ENCODE data around the gene LMNB1.
"Not testable (repeated sequence)": the region's sequence is repeated elsewhere in the genome, so short reads cannot be mapped to it uniquely, and the experiment has no call there.

Gene LMNB1

GRCh38 chr5:126776499-126777256, at the start of gene LMNB1:
LMNB1 (plus strand) TSS chr5:126777136; CDS start chr5:126777509, 373 bp downstream.
- no peaks in the 10 kb centered on the region for H3K9me3 Mint-ChIP-seq
- H3K27ac Mint-ChIP-seq, result peak within 1 kb of the TSS; percentile 97
- peak within 1 kb of the TSS; percentile 93 for H3K4me3 Mint-ChIP-seq
- H3K27me3 Mint-ChIP-seq (ENCODE audit: low read depth), result no peaks in the 10 kb centered on the region
- peaks cover 24% of the 10 kb centered on the region for H3K4me1 Mint-ChIP-seq (ENCODE audit: low read depth)
- H3K36me3 Mint-ChIP-seq (ENCODE audit: low read depth), result peaks cover 11% of the 10 kb centered on the region

GRCh38 chr5:126732716-126733115, 44.2 kb upstream of the LMNB1 start:
- H3K4me1 Mint-ChIP-seq (ENCODE audit: low read depth), result peaks cover 17% of the 10 kb centered on the region
- H3K36me3 Mint-ChIP-seq (ENCODE audit: low read depth), result no peaks in the 10 kb centered on the region
- no peaks in the 10 kb centered on the region for H3K9me3 Mint-ChIP-seq
- no peak overlapping the region for H3K27ac Mint-ChIP-seq
- H3K27me3 Mint-ChIP-seq (ENCODE audit: low read depth), result peaks cover 1% of the 10 kb centered on the region
- H3K4me3 Mint-ChIP-seq, result no peak overlapping the region

GRCh38 chr5:126734573-126734972, 42.4 kb upstream of the LMNB1 start:
- not testable (repeated sequence) for H3K27ac Mint-ChIP-seq; H3K4me3 Mint-ChIP-seq; H3K36me3 Mint-ChIP-seq (ENCODE audit: low read depth); H3K9me3 Mint-ChIP-seq; H3K27me3 Mint-ChIP-seq (ENCODE audit: low read depth)
- peaks cover 17% of the 10 kb centered on the region for H3K4me1 Mint-ChIP-seq (ENCODE audit: low read depth)

GRCh38 chr5:126736141-126736540, 40.8 kb upstream of the LMNB1 start:
- peaks cover 9% of the 10 kb centered on the region for H3K4me1 Mint-ChIP-seq (ENCODE audit: low read depth)
- peaks cover 4% of the 10 kb centered on the region for H3K27me3 Mint-ChIP-seq (ENCODE audit: low read depth)
- no peak overlapping the region for H3K4me3 Mint-ChIP-seq
- H3K9me3 Mint-ChIP-seq, result no peaks in the 10 kb centered on the region
- H3K36me3 Mint-ChIP-seq (ENCODE audit: low read depth), result no peaks in the 10 kb centered on the region
- H3K27ac Mint-ChIP-seq, result no peak overlapping the region

- no peak overlapping the region for H3K4me3 Mint-ChIP-seq
- H3K9me3 Mint-ChIP-seq, result no peaks in the 10 kb centered on the region
- H3K27me3 Mint-ChIP-seq (ENCODE audit: low read depth), result peaks cover 4% of the 10 kb centered on the region
- peaks cover 5% of the 10 kb centered on the region for H3K4me1 Mint-ChIP-seq (ENCODE audit: low read depth)
- no peaks in the 10 kb centered on the region for H3K36me3 Mint-ChIP-seq (ENCODE audit: low read depth)
- no peak overlapping the region for H3K27ac Mint-ChIP-seq
Observed at GRCh38 chr5:126741361-126741760, 35.6 kb upstream of the LMNB1 start.

- Mint-ChIP-seq H3K4me1 (ENCODE audit: low read depth) (peaks cover 7% of the 10 kb centered on the region), H3K9me3 (no peaks in the 10 kb centered on the region), H3K27me3 (ENCODE audit: low read depth) (peaks cover 4% of the 10 kb centered on the region), H3K4me3 (no peak overlapping the region), H3K36me3 (ENCODE audit: low read depth) (no peaks in the 10 kb centered on the region), H3K27ac (no peak overlapping the region)
Observed at GRCh38 chr5:126742425-126742824, 34.5 kb upstream of the LMNB1 start.

GRCh38 chr5:126744836-126745235, 32.1 kb upstream of the LMNB1 start:
- no peaks in the 10 kb centered on the region for H3K9me3 Mint-ChIP-seq

GRCh38 chr5:126745259-126745992, 31.5 kb upstream of the LMNB1 start:
- peaks cover 21% of the 10 kb centered on the region for H3K4me1 Mint-ChIP-seq (ENCODE audit: low read depth)
- no peaks in the 10 kb centered on the region for H3K36me3 Mint-ChIP-seq (ENCODE audit: low read depth)
- no peaks in the 10 kb centered on the region for H3K27me3 Mint-ChIP-seq (ENCODE audit: low read depth)
- H3K27ac Mint-ChIP-seq, result peak overlapping the region; percentile 31
- H3K9me3 Mint-ChIP-seq, result no peaks in the 10 kb centered on the region
- no peak overlapping the region for H3K4me3 Mint-ChIP-seq

More at GRCh38 chr5:126744836-126745235, 32.1 kb upstream of the LMNB1 start:
- no peaks in the 10 kb centered on the region for H3K27me3 Mint-ChIP-seq (ENCODE audit: low read depth)
- H3K4me3 Mint-ChIP-seq, result no peak overlapping the region
- peaks cover 20% of the 10 kb centered on the region for H3K4me1 Mint-ChIP-seq (ENCODE audit: low read depth)
- H3K27ac Mint-ChIP-seq, result peak overlapping the region; percentile 31
- H3K36me3 Mint-ChIP-seq (ENCODE audit: low read depth), result no peaks in the 10 kb centered on the region

- Mint-ChIP-seq H3K36me3 (ENCODE audit: low read depth) (no peaks in the 10 kb centered on the region), H3K27me3 (ENCODE audit: low read depth) (no peaks in the 10 kb centered on the region), H3K4me1 (ENCODE audit: low read depth) (peaks cover 21% of the 10 kb centered on the region), H3K4me3 (no peak overlapping the region), H3K27ac (peak overlapping the region; percentile 24), H3K9me3 (no peaks in the 10 kb centered on the region)
Observed at GRCh38 chr5:126746290-126746689, 30.6 kb upstream of the LMNB1 start.

- Mint-ChIP-seq H3K4me3 (no peak overlapping the region), H3K4me1 (ENCODE audit: low read depth) (peaks cover 25% of the 10 kb centered on the region), H3K9me3 (no peaks in the 10 kb centered on the region), H3K27me3 (ENCODE audit: low read depth) (no peaks in the 10 kb centered on the region), H3K36me3 (ENCODE audit: low read depth) (no peaks in the 10 kb centered on the region), H3K27ac (no peak overlapping the region)
Observed at GRCh38 chr5:126752081-126752785, 24.7 kb upstream of the LMNB1 start.

GRCh38 chr5:126753227-126753626, 23.7 kb upstream of the LMNB1 start:
- no peak overlapping the region for H3K27ac Mint-ChIP-seq
- no peaks in the 10 kb centered on the region for H3K9me3 Mint-ChIP-seq
- no peaks in the 10 kb centered on the region for H3K27me3 Mint-ChIP-seq (ENCODE audit: low read depth)
- peaks cover 19% of the 10 kb centered on the region for H3K4me1 Mint-ChIP-seq (ENCODE audit: low read depth)
- no peaks in the 10 kb centered on the region for H3K36me3 Mint-ChIP-seq (ENCODE audit: low read depth)
- no peak overlapping the region for H3K4me3 Mint-ChIP-seq

GRCh38 chr5:126754609-126755008, 22.3 kb upstream of the LMNB1 start:
- no peak overlapping the region for H3K27ac Mint-ChIP-seq
- H3K9me3 Mint-ChIP-seq, result no peaks in the 10 kb centered on the region
- H3K4me1 Mint-ChIP-seq (ENCODE audit: low read depth), result peaks cover 27% of the 10 kb centered on the region
- no peaks in the 10 kb centered on the region for H3K36me3 Mint-ChIP-seq (ENCODE audit: low read depth)
- H3K27me3 Mint-ChIP-seq (ENCODE audit: low read depth), result no peaks in the 10 kb centered on the region
- H3K4me3 Mint-ChIP-seq, result no peak overlapping the region

GRCh38 chr5:126755593-126755992, 21.3 kb upstream of the LMNB1 start:
- H3K36me3 Mint-ChIP-seq (ENCODE audit: low read depth), result no peaks in the 10 kb centered on the region
- no peaks in the 10 kb centered on the region for H3K27me3 Mint-ChIP-seq (ENCODE audit: low read depth)
- no peak overlapping the region for H3K27ac Mint-ChIP-seq
- no peak overlapping the region for H3K4me3 Mint-ChIP-seq
- H3K4me1 Mint-ChIP-seq (ENCODE audit: low read depth), result peaks cover 29% of the 10 kb centered on the region
- no peaks in the 10 kb centered on the region for H3K9me3 Mint-ChIP-seq

- H3K27ac Mint-ChIP-seq, result peak overlapping the region; percentile 83
- H3K9me3 Mint-ChIP-seq, result no peaks in the 10 kb centered on the region
- H3K4me3 Mint-ChIP-seq, result peak overlapping the region; percentile 56
- H3K36me3 Mint-ChIP-seq (ENCODE audit: low read depth), result peaks cover 2% of the 10 kb centered on the region
- no peaks in the 10 kb centered on the region for H3K27me3 Mint-ChIP-seq (ENCODE audit: low read depth)
- H3K4me1 Mint-ChIP-seq (ENCODE audit: low read depth), result peaks cover 34% of the 10 kb centered on the region
Observed at GRCh38 chr5:126757713-126758357, 19.1 kb upstream of the LMNB1 start.
